K562 (cell line): ENCODE measurements around the gene SMC5. TPM values are rescaled to one million over a fixed set of nuclear protein-coding genes. Genes with fewer than 3 reads are reported as not detected.
A peak's percentile ranks its signal among the peaks of the same experiment; 100 is the strongest.

Experiments used
- KDM1A ChIP-seq, 2 experiments: fragments of 450-650 bp; IDR thresholded peaks; 2 replicates each; pipeline ENCODE4 v1.6.1; 2016; ENCODE audit warnings: mild to moderate bottlenecking in 2 of 2
- KDM5B ChIP-seq: fragments of 200-600 bp; sonication (generic); IDR thresholded peaks from 2 replicates; pipeline ENCODE4 v1.6.1; 2012; ENCODE audit warnings: low read depth, mild to moderate bottlenecking, moderate library complexity, low read length, control low read depth, inconsistent platforms; ENCODE audit not compliant: insufficient replicate concordance
- MTA3 ChIP-seq: fragments of 450-650 bp; formaldehyde crosslinking; IDR thresholded peaks from 2 replicates; pipeline ENCODE4 v1.6.1; 2017; ENCODE audit warnings: mild to moderate bottlenecking, borderline replicate concordance
- NBN ChIP-seq: fragments of 450-650 bp; IDR thresholded peaks from 2 replicates; pipeline ENCODE4 v1.6.1; 2016; ENCODE audit warnings: low read depth, mild to moderate bottlenecking
- NCOR1 ChIP-seq: fragments of 450-650 bp; IDR thresholded peaks from 2 replicates; pipeline ENCODE4 v1.6.1; 2016; ENCODE audit warnings: mild to moderate bottlenecking, moderate library complexity
- NONO ChIP-seq, 2 experiments: fragments of 200-400 bp in 1 of 2; fragments of 450-650 bp in 1 of 2; formaldehyde crosslinking in 1 of 2; IDR thresholded peaks; 2 replicates each; pipeline ENCODE4 v1.6.1; 2017; ENCODE audit warnings: low read depth in 2 of 2, mild to moderate bottlenecking in 2 of 2, moderate library complexity in 2 of 2, low read length in 1 of 2
- PHB2 ChIP-seq: fragments of 450-650 bp; IDR thresholded peaks from 2 replicates; pipeline ENCODE4 v1.6.1; 2017; ENCODE audit warnings: low read depth
- RBM22 ChIP-seq: fragments of 200-400 bp; formaldehyde crosslinking; IDR thresholded peaks from 2 replicates; pipeline ENCODE4 v1.6.1; 2018; ENCODE audit warnings: low read length, low read depth; ENCODE audit not compliant: poor library complexity, severe bottlenecking
- SMARCA4 ChIP-seq: fragments of 450-650 bp; IDR thresholded peaks from 2 replicates; pipeline ENCODE4 v1.6.1; 2016
- SMARCC2 ChIP-seq: fragments of 450-650 bp; IDR thresholded peaks from 2 replicates; pipeline ENCODE4 v1.6.1; 2017; ENCODE audit warnings: antibody characterized with exemption, moderate library complexity, mild to moderate bottlenecking, low read depth
- TEAD4 ChIP-seq, 2 experiments: sonication (generic) in 1 of 2; formaldehyde crosslinking in 1 of 2; IDR thresholded peaks; 2 replicates each; pipeline versions ENCODE4 v1.6.1 to v1.8.0; 2012 to 2022; ENCODE audit warnings: borderline replicate concordance in 1 of 2, inconsistent platforms in 1 of 2, low read length in 1 of 2, mild to moderate bottlenecking in 1 of 2, missing genetic modification reagents in 1 of 2
- polyA plus RNA-seq, 8 experiments: library from polyadenylated mRNA; depleted of rRNA in 4 of 8; stranded (reverse) in 5 of 8; unstranded in 3 of 8; fragments of >200 nt; fragmentation: Nextera tagmentation in 2 of 8; fragmentation: Illumina TruSeq in 1 of 8; extraction: Ambion mirVana in 2 of 8; extraction: Trizol in 1 of 8; gene quantifications; 2 replicates each; pipeline versions ENCODE4 v1.2.1 to v1.2.3, GENCODE V29; 2011 to 2014; ENCODE audit warnings: inconsistent platforms in 1 of 8, missing spikeins in 1 of 8
- total RNA-seq, 7 experiments: library from RNA; depleted of rRNA in 6 of 7; stranded (reverse); fragments of >200 nt in 6 of 7; fragmentation: Illumina TruSeq in 2 of 7; extraction: Trizol in 2 of 7; gene quantifications; 2 replicates each; pipeline versions ENCODE4 v1.2.1 to v1.2.3, GENCODE V29; 2011 to 2021; ENCODE audit warnings: low replicate concordance in 1 of 7
- TF ChIP-seq, protein P1 (sequence below), 3 experiments: fragments of 200-800 bp in 1 of 3; sonication (Bioruptor generic) in 1 of 3; sonication (generic) in 1 of 3; formaldehyde crosslinking in 1 of 3; IDR thresholded peaks; 2 replicates each; pipeline versions ENCODE4 v1.6.1 to v1.8.0; 2016 to 2022; ENCODE audit warnings: mild to moderate bottlenecking in 2 of 3, missing compliant biosample characterization in 2 of 3, missing genetic modification characterization in 2 of 3, missing genetic modification reagents in 1 of 3
- TF ChIP-seq, protein P2 (sequence below), 2 experiments: fragments of 450-650 bp; IDR thresholded peaks; 2 replicates each; pipeline ENCODE4 v1.6.1; 2018; ENCODE audit warnings: mild to moderate bottlenecking in 2 of 2, low read depth in 1 of 2; ENCODE audit not compliant: partially characterized antibody in 2 of 2

The SMC5 gene
- total and polyA plus RNA-seq, 9 of the 15 experiments (the other 6 are each of a cell fraction or from before 2014, with no cell fraction given), result 3.5 to 43.2 (median 21.4) TPM

DNA sequence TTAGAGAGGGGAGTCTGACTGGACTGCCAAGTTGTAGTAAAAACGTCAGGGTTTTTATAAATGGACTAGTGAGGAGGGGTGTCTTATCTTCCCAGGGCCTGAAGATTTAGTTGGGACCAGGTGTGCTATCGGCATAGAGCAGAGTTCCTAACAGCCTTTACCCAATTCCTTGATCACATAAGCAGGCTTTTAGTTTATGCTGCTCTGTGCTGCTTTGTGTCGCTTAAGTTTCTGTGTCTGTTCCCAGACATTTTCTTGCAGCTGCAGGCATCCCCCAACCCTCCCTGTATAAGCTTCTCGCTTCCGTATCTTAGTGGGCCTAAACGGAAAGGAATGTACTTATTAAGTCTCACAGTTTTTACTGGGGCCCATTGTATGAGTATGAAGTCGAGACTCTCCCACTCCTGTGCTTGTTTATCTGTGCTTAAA is 2.6 kb upstream of the SMC5 start (continued):
- TF ChIP-seq, protein P1, sequence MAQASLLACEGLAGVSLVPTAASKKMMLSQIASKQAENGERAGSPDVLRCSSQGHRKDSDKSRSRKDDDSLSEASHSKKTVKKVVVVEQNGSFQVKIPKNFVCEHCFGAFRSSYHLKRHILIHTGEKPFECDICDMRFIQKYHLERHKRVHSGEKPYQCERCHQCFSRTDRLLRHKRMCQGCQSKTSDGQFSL (CRISPR knock-in tag; IDR thresholded peaks at IDR 0.05), result no peak
- TF ChIP-seq, protein P1 (tag; IDR thresholded peaks at IDR 0.05), result no peak
- TF ChIP-seq, protein P2, sequence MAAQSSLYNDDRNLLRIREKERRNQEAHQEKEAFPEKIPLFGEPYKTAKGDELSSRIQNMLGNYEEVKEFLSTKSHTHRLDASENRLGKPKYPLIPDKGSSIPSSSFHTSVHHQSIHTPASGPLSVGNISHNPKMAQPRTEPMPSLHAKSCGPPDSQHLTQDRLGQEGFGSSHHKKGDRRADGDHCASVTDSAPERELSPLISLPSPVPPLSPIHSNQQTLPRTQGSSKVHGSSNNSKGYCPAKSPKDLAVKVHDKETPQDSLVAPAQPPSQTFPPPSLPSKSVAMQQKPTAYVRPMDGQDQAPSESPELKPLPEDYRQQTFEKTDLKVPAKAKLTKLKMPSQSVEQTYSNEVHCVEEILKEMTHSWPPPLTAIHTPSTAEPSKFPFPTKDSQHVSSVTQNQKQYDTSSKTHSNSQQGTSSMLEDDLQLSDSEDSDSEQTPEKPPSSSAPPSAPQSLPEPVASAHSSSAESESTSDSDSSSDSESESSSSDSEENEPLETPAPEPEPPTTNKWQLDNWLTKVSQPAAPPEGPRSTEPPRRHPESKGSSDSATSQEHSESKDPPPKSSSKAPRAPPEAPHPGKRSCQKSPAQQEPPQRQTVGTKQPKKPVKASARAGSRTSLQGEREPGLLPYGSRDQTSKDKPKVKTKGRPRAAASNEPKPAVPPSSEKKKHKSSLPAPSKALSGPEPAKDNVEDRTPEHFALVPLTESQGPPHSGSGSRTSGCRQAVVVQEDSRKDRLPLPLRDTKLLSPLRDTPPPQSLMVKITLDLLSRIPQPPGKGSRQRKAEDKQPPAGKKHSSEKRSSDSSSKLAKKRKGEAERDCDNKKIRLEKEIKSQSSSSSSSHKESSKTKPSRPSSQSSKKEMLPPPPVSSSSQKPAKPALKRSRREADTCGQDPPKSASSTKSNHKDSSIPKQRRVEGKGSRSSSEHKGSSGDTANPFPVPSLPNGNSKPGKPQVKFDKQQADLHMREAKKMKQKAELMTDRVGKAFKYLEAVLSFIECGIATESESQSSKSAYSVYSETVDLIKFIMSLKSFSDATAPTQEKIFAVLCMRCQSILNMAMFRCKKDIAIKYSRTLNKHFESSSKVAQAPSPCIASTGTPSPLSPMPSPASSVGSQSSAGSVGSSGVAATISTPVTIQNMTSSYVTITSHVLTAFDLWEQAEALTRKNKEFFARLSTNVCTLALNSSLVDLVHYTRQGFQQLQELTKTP (IDR thresholded peaks at IDR 0.05; ENCODE audit: low read depth in 1 of 2, partially characterized antibody in 2 of 2), result no peak
- TF ChIP-seq PHB2 (peak; percentile 33; the same call in 1 of the 2 replicates), NONO (IDR thresholded peaks at IDR 0.05; ENCODE audit: low read depth in 2 of 2, low read length in 1 of 2) (peak in 1 of 2 experiments; percentile 44; a peak in 1 of 4 replicates), NCOR1 (peak; percentile 83), NBN (0 out of 2 replicates have a peak, but pooled peaks have one; percentile 69), MTA3 (0 out of 2 replicates have a peak, but pooled peaks have one; percentile 24), TEAD4 (IDR thresholded peaks at IDR 0.05; ENCODE audit: low read length) (peak; percentile 87), TEAD4 (CRISPR knock-in tag; IDR thresholded peaks at IDR 0.05; ENCODE audit: borderline replicate concordance) (no peak), SMARCC2 (0 out of 2 replicates have a peak, but pooled peaks have one; percentile 46), KDM5B (peak; percentile 3), KDM1A (IDR thresholded peaks at IDR 0.05) (0 out of 4 replicates have a peak, but pooled peaks of 1 of the 2 experiments have one; percentile 33), SMARCA4 (peak; percentile 50), RBM22 (no peak)
